ENCODE data around the gene SDCCAG8.

Gene SDCCAG8

GRCh38 chr1:243470502-243470901 is 214.7 kb downstream of the SDCCAG8 start:
- TF ChIP-seq CTCF (IDR thresholded peaks at IDR 0.05; ENCODE audit: low read depth, low read length): peak; percentile 3; the same call in 1 of the 2 replicates
- DNase-seq (ENCODE audit: extremely low read depth, low read depth): no peak

- TF ChIP-seq CTCF (IDR thresholded peaks at IDR 0.05; ENCODE audit: low read depth, low read length): no peak
- DNase-seq (ENCODE audit: extremely low read depth, low read depth): no peak
These were observed 215.3 kb downstream of the SDCCAG8 start for GRCh38 chr1:243471026-243471685.

- DNase-seq (ENCODE audit: extremely low read depth, low read depth): no peak
- TF ChIP-seq CTCF (IDR thresholded peaks at IDR 0.05; ENCODE audit: low read depth, low read length): no peak
These were observed 216.2 kb downstream of the SDCCAG8 start for GRCh38 chr1:243471754-243472745.

GRCh38 chr1:243473227-243474135 is 217.6 kb downstream of the SDCCAG8 start:
- no peak for TF ChIP-seq CTCF (IDR thresholded peaks at IDR 0.05; ENCODE audit: low read depth, low read length)
- no peak for DNase-seq (ENCODE audit: extremely low read depth, low read depth)

GRCh38 chr1:243474136-243474881 is 218.5 kb downstream of the SDCCAG8 start:
- DNase-seq (ENCODE audit: extremely low read depth, low read depth): no peak
- no peak for TF ChIP-seq CTCF (IDR thresholded peaks at IDR 0.05; ENCODE audit: low read depth, low read length)

GRCh38 chr1:243474906-243475305 is 219.1 kb downstream of the SDCCAG8 start:
- no peak for DNase-seq (ENCODE audit: extremely low read depth, low read depth)
- TF ChIP-seq CTCF (IDR thresholded peaks at IDR 0.05; ENCODE audit: low read depth, low read length): no peak
